ENCODE data around the gene WDR76.
"Not testable (repeated sequence)": the region's sequence is repeated elsewhere in the genome, so short reads cannot be mapped to it uniquely, and the experiment has no call there.

Gene WDR76

DNA sequence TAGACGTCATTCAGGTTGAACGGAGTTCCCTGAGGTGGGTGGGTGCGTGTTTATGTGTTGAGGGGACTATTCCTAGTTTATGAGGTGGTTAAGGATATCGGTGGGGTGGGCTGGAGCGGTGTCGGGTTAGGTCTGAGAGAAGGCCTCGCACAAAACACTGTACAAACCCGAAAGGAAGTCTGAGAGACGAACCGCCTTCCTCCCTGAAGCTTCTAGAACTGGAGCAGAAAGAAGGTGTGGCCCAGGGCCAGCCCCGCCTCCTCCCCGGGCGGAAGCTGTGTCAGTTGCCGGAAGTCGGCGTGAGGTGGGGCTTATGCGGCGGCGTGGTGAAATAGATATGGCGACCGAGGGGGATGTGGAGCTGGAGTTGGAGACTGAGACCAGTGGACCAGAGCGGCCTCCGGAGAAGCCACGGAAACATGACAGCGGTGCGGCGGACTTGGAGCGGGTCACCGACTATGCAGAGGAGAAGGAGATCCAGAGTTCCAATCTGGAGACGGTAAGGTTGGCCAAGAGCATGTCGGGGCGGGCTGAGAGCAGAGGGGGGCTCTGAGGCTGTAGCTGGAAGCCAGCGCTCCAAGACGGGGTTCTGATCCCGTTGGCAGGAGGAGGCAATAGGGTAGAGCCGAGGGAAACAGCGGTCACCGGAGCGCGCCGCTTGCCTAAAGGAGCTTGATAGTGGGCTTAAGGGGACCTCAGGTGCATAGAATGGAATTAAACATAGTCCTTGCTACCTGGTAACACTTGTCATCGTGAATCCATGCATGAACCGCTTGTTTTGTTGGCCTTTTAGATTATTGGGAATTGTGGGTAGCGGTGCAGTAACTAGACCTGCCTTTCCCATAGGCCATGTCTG lies 26.3 kb upstream of the WDR76 start, which contains the start of gene HYPK:
HYPK (plus strand) TSS at position 314 of the 856 bp plus-strand sequence; CDS start at position 338, 24 bp downstream.
- H3K9me3 ChIP-seq (ENCODE audit: insufficient read depth, low read length) = no peaks in the 10 kb centered on the region
- TF ChIP-seq SUZ12 (IDR thresholded peaks at IDR 0.05; ENCODE audit: extremely low read depth, insufficient read depth, insufficient read length) (no peak), YY1 (IDR thresholded peaks at IDR 0.05; ENCODE audit: insufficient read depth, insufficient read length) (peak; percentile 17), ZNF274 (IDR thresholded peaks at IDR 0.05; ENCODE audit: low read depth, low read length) (no peak)
- peaks cover 71% of the 10 kb centered on the region for H3K36me3 ChIP-seq (ENCODE audit: insufficient read depth, insufficient read length, low read length)
- peak; percentile 58 for DNase-seq (ENCODE audit: low read depth, low spot score)
- H3K9ac ChIP-seq (ENCODE audit: insufficient read length, low read depth) = peak within 1 kb of the TSS; percentile 91
- H3K4me3 ChIP-seq (ENCODE audit: insufficient read length, low read depth) = peak within 1 kb of the TSS; percentile 89
- no peaks in the 10 kb centered on the region for H3K27me3 ChIP-seq (ENCODE audit: insufficient read depth, insufficient read length)
- peaks cover 3% of the 10 kb centered on the region for H3K4me1 ChIP-seq (ENCODE audit: insufficient read depth, insufficient read length)

GRCh38 chr15:43802676-43803075 lies 24.1 kb upstream of the WDR76 start:
- peaks cover 70% of the 10 kb centered on the region for H3K36me3 ChIP-seq (ENCODE audit: insufficient read depth, insufficient read length, low read length)
- not testable (repeated sequence) for H3K4me1 ChIP-seq (ENCODE audit: insufficient read depth, insufficient read length); H3K9ac ChIP-seq (ENCODE audit: insufficient read length, low read depth)

GRCh38 chr15:43808435-43808950 lies 18.3 kb upstream of the WDR76 start:
- no peak overlapping the region for H3K4me3 ChIP-seq (ENCODE audit: insufficient read length, low read depth)
- no peak for TF ChIP-seq ZNF274 (IDR thresholded peaks at IDR 0.05; ENCODE audit: low read depth, low read length)
- no peak for TF ChIP-seq YY1 (IDR thresholded peaks at IDR 0.05; ENCODE audit: insufficient read depth, insufficient read length)
- TF ChIP-seq SUZ12 (IDR thresholded peaks at IDR 0.05; ENCODE audit: extremely low read depth, insufficient read depth, insufficient read length) = no peak
- no peak overlapping the region for H3K9ac ChIP-seq (ENCODE audit: insufficient read length, low read depth)
- H3K9me3 ChIP-seq (ENCODE audit: insufficient read depth, low read length) = no peaks in the 10 kb centered on the region
- no peaks in the 10 kb centered on the region for H3K27me3 ChIP-seq (ENCODE audit: insufficient read depth, insufficient read length)
- DNase-seq (ENCODE audit: low read depth, low spot score) = no peak
- no peaks in the 10 kb centered on the region for H3K4me1 ChIP-seq (ENCODE audit: insufficient read depth, insufficient read length)
- peaks cover 80% of the 10 kb centered on the region for H3K36me3 ChIP-seq (ENCODE audit: insufficient read depth, insufficient read length, low read length)

More at GRCh38 chr15:43802676-43803075, 24.1 kb upstream of the WDR76 start:
- H3K9me3 ChIP-seq (ENCODE audit: insufficient read depth, low read length); H3K4me3 ChIP-seq (ENCODE audit: insufficient read length, low read depth); DNase-seq (ENCODE audit: low read depth, low spot score); H3K27me3 ChIP-seq (ENCODE audit: insufficient read depth, insufficient read length): not testable (repeated sequence)

GRCh38 chr15:43808960-43809678 lies 17.7 kb upstream of the WDR76 start:
- Histone ChIP-seq H3K36me3 (ENCODE audit: insufficient read depth, insufficient read length, low read length) (peaks cover 82% of the 10 kb centered on the region), H3K9me3 (ENCODE audit: insufficient read depth, low read length) (no peaks in the 10 kb centered on the region), H3K27me3 (ENCODE audit: insufficient read depth, insufficient read length) (no peaks in the 10 kb centered on the region), H3K4me3 (ENCODE audit: insufficient read length, low read depth) (no peak overlapping the region), H3K4me1 (ENCODE audit: insufficient read depth, insufficient read length) (no peaks in the 10 kb centered on the region), H3K9ac (ENCODE audit: insufficient read length, low read depth) (no peak overlapping the region)
- DNase-seq (ENCODE audit: low read depth, low spot score) = no peak
- TF ChIP-seq YY1 (IDR thresholded peaks at IDR 0.05; ENCODE audit: insufficient read depth, insufficient read length) (no peak), ZNF274 (IDR thresholded peaks at IDR 0.05; ENCODE audit: low read depth, low read length) (no peak), SUZ12 (IDR thresholded peaks at IDR 0.05; ENCODE audit: extremely low read depth, insufficient read depth, insufficient read length) (no peak)

DNA sequence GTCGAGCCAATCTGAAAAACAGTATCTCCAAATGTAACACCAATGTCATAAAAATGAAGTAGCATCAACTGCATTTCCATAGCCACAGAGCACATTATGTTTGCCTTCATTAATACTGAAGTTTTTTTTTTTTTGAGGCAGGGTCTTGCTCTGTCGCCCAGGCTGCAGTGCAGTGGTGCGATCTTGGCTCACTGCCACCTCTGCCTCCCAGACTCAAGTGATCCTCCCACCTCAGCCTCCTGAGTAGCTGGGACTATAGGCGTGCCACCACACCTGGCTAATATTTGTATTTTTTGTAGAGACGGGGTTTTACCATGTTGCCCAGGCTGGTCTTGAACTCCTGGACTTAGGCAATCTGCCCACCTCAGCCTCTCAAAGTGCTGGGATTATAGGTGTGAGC lies 11.7 kb upstream of the WDR76 start:
- H3K27me3 ChIP-seq (ENCODE audit: insufficient read depth, insufficient read length); H3K9ac ChIP-seq (ENCODE audit: insufficient read length, low read depth); H3K4me1 ChIP-seq (ENCODE audit: insufficient read depth, insufficient read length); DNase-seq (ENCODE audit: low read depth, low spot score); H3K4me3 ChIP-seq (ENCODE audit: insufficient read length, low read depth); H3K9me3 ChIP-seq (ENCODE audit: insufficient read depth, low read length): not testable (repeated sequence)
- peaks cover 64% of the 10 kb centered on the region for H3K36me3 ChIP-seq (ENCODE audit: insufficient read depth, insufficient read length, low read length)

GRCh38 chr15:43821505-43821904 lies 5.3 kb upstream of the WDR76 start:
- Histone ChIP-seq H3K9me3 (ENCODE audit: insufficient read depth, low read length) (peaks cover 9% of the 10 kb centered on the region; the same call in 1 of the 2 replicates), H3K27me3 (ENCODE audit: insufficient read depth, insufficient read length) (no peaks in the 10 kb centered on the region), H3K9ac (ENCODE audit: insufficient read length, low read depth) (no peak overlapping the region), H3K4me1 (ENCODE audit: insufficient read depth, insufficient read length) (no peaks in the 10 kb centered on the region), H3K4me3 (ENCODE audit: insufficient read length, low read depth) (no peak overlapping the region), H3K36me3 (ENCODE audit: insufficient read depth, insufficient read length, low read length) (peaks cover 28% of the 10 kb centered on the region)
- DNase-seq (ENCODE audit: low read depth, low spot score) = no peak
- no peak for TF ChIP-seq YY1 (IDR thresholded peaks at IDR 0.05; ENCODE audit: insufficient read depth, insufficient read length)
- TF ChIP-seq ZNF274 (IDR thresholded peaks at IDR 0.05; ENCODE audit: low read depth, low read length) = no peak
- no peak for TF ChIP-seq SUZ12 (IDR thresholded peaks at IDR 0.05; ENCODE audit: extremely low read depth, insufficient read depth, insufficient read length)
